Glutamatergic neuron (in vitro differentiated cells): ENCODE data around the gene DSCAML1. TPM values are rescaled to one million over a fixed set of nuclear protein-coding genes. Genes with fewer than 3 reads are reported as not detected.

Experiments
- DNase-seq: peaks from one replicate; pipeline ENCODE4 v3.0.0; 2022
- H3K27ac Mint-ChIP-seq: one replicate; pipeline ENCODE4 v1.8.0; 2020; ENCODE audit warnings: mild to moderate bottlenecking, mixed read lengths, inconsistent platforms; ENCODE audit not compliant: unreplicated experiment
- H3K27me3 Mint-ChIP-seq: one replicate; pipeline ENCODE4 v1.8.0; 2020; ENCODE audit warnings: mild to moderate bottlenecking, moderate library complexity, mixed read lengths, inconsistent platforms; ENCODE audit not compliant: unreplicated experiment
- H3K36me3 Mint-ChIP-seq: one replicate; pipeline ENCODE4 v1.8.0; 2020; ENCODE audit warnings: mild to moderate bottlenecking, mixed read lengths, inconsistent platforms; ENCODE audit not compliant: unreplicated experiment
- H3K4me1 Mint-ChIP-seq: one replicate; pipeline ENCODE4 v1.8.0; 2020; ENCODE audit warnings: mild to moderate bottlenecking, low read depth, mixed read lengths, inconsistent platforms; ENCODE audit not compliant: unreplicated experiment
- H3K4me3 Mint-ChIP-seq: one replicate; pipeline ENCODE4 v1.8.0; 2020; ENCODE audit warnings: mild to moderate bottlenecking, mixed read lengths, inconsistent platforms; ENCODE audit not compliant: unreplicated experiment
- H3K9me3 Mint-ChIP-seq: one replicate; pipeline ENCODE4 v1.8.0; 2020; ENCODE audit warnings: mild to moderate bottlenecking, moderate library complexity, mixed read lengths, inconsistent platforms; ENCODE audit not compliant: unreplicated experiment
- CTCF ChIP-seq: fragments of 200-600 bp; sonication (generic); IDR thresholded peaks from one replicate; pipeline ENCODE4 v1.5.0; 2021; ENCODE audit not compliant: partially characterized antibody, unreplicated experiment
- total RNA-seq: library from RNA; stranded (reverse); fragmentation: NEBNext Ultra II Directional; extraction: Animal tissue kit (Norgen Biotek cat#: 25700); gene quantifications from one replicate; pipeline ENCODE4 v1.2.1, GENCODE V29; 2021; ENCODE audit not compliant: unreplicated experiment

DSCAML1 gene
- total RNA-seq, 1 donor from 2014 or later = 0.07 TPM

GRCh38 chr11:117478126-117478860, 318.7 kb downstream of the DSCAML1 start:
- H3K27me3 Mint-ChIP-seq = peaks cover 2% of the 10 kb centered on the region
- peak overlapping the region; percentile 40 for H3K4me3 Mint-ChIP-seq

DNA sequence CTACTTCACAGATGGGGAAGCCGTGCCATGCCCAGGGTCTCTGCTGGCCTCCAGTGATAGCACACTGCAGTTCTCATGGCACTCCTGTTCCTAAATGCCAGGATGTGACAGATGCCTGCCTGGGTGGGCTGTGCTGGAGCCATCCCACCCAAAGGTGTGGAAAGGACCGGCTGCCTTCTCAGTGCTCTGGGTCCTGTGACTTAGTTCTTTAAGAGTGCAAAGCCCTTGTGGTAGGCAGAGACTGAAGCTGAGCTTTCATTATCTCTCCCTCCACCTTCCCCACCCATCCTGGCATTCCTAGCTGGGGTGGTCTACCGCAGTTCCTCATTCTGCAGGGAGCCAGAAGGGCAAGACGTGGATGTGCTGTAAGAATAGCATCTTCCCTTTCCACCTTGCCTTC, 319.3 kb downstream of the DSCAML1 start:
- no peak overlapping the region for H3K27ac Mint-ChIP-seq
- no peaks in the 10 kb centered on the region for H3K36me3 Mint-ChIP-seq
- H3K27me3 Mint-ChIP-seq = peaks cover 2% of the 10 kb centered on the region
- no peak for DNase-seq
- TF ChIP-seq CTCF = no peak
- H3K4me1 Mint-ChIP-seq = no peaks in the 10 kb centered on the region
- H3K4me3 Mint-ChIP-seq = no peak overlapping the region
- H3K9me3 Mint-ChIP-seq = no peaks in the 10 kb centered on the region

More at GRCh38 chr11:117478126-117478860, 318.7 kb downstream of the DSCAML1 start:
- DNase-seq = no peak
- TF ChIP-seq CTCF = no peak
- H3K36me3 Mint-ChIP-seq = no peaks in the 10 kb centered on the region
- peaks cover 3% of the 10 kb centered on the region for H3K4me1 Mint-ChIP-seq
- H3K9me3 Mint-ChIP-seq = no peaks in the 10 kb centered on the region
- H3K27ac Mint-ChIP-seq = no peak overlapping the region

- TF ChIP-seq CTCF = no peak
- Mint-ChIP-seq H3K36me3 (no peaks in the 10 kb centered on the region), H3K27me3 (peaks cover 2% of the 10 kb centered on the region), H3K4me3 (no peak overlapping the region), H3K27ac (no peak overlapping the region), H3K4me1 (no peaks in the 10 kb centered on the region), H3K9me3 (no peaks in the 10 kb centered on the region)
- DNase-seq = no peak
These were observed 320.4 kb downstream of the DSCAML1 start for GRCh38 chr11:117476531-117477142.

DNA sequence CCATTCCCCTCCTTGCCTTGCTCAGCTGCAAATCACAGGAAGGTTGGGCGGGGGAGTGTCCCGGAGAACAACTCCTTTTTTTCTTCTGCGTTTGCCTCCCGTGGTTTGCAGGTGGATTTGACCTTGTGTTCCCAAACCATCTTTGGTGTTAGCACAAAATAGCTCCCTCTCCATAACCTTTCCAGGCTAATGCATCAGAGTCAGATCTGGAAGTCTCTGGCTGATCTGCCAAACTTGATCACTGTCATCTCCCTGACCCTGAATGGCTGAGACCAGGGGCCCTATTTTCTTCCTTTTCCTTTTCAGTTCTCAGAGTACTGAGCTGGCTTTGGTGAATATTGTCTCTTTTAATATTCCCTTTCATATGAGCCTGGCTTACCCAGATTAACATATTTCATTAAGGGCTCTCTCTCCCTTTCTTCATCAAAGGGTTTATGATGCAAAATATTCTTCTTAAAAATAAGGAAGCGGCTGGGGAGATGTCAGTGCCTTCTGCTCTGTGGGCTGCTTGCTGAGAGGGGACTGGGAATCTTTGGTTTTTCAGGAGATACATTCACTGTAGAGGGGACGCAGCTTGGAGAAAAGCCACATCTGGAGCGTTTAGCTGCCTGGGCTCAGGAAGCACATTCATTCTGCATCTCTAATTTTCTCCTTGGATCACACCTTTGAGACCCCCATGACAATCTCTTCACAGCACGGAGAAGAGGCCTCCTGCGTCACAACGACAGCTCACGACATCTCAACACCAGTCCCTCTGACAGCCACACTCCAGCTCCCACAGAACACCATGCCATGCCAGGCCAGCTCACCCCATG, 321.1 kb downstream of the DSCAML1 start:
- Mint-ChIP-seq H3K36me3 (no peaks in the 10 kb centered on the region), H3K9me3 (no peaks in the 10 kb centered on the region), H3K4me3 (no peak overlapping the region), H3K27ac (no peak overlapping the region), H3K27me3 (peaks cover 2% of the 10 kb centered on the region), H3K4me1 (no peaks in the 10 kb centered on the region)
- DNase-seq = no peak
- TF ChIP-seq CTCF = no peak
